ENCODE results near the gene C10orf143. TPM values are rescaled to one million over a fixed set of nuclear protein-coding genes. Genes with fewer than 3 reads are reported as not detected.

C10orf143 gene
- total RNA-seq, 1 experiment from 2014 or later, result 1.6 TPM

DNA sequence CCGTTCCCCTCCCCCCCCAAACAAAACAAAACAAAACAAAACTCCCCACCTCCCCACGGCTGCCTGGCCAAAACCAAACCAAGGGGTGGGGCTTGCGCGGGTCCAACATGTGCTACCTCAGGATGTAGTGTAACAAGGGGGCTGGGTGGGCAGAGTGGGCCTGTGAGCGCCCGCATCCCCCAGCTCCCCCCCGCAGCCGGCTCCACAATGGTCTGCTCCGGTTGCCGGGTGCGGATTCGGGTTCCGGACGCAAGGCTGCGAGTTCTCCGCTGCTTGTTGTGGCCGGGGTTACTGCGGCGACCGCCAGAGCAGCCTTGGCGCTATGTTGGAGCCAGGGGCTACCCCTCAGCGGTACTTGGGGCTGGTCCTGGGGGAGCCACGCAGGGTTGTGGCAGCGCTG lies 4.9 kb downstream of the C10orf143 start (continued):
- TF ChIP-seq, protein P1, sequence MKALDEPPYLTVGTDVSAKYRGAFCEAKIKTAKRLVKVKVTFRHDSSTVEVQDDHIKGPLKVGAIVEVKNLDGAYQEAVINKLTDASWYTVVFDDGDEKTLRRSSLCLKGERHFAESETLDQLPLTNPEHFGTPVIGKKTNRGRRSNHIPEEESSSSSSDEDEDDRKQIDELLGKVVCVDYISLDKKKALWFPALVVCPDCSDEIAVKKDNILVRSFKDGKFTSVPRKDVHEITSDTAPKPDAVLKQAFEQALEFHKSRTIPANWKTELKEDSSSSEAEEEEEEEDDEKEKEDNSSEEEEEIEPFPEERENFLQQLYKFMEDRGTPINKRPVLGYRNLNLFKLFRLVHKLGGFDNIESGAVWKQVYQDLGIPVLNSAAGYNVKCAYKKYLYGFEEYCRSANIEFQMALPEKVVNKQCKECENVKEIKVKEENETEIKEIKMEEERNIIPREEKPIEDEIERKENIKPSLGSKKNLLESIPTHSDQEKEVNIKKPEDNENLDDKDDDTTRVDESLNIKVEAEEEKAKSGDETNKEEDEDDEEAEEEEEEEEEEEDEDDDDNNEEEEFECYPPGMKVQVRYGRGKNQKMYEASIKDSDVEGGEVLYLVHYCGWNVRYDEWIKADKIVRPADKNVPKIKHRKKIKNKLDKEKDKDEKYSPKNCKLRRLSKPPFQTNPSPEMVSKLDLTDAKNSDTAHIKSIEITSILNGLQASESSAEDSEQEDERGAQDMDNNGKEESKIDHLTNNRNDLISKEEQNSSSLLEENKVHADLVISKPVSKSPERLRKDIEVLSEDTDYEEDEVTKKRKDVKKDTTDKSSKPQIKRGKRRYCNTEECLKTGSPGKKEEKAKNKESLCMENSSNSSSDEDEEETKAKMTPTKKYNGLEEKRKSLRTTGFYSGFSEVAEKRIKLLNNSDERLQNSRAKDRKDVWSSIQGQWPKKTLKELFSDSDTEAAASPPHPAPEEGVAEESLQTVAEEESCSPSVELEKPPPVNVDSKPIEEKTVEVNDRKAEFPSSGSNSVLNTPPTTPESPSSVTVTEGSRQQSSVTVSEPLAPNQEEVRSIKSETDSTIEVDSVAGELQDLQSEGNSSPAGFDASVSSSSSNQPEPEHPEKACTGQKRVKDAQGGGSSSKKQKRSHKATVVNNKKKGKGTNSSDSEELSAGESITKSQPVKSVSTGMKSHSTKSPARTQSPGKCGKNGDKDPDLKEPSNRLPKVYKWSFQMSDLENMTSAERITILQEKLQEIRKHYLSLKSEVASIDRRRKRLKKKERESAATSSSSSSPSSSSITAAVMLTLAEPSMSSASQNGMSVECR (CRISPR knock-in tag; IDR thresholded peaks at IDR 0.05; ENCODE audit: borderline replicate concordance), result no peak
- 0 out of 2 replicates have a peak, but pooled peaks have one; percentile 39 for TF ChIP-seq ETV6 (CRISPR knock-in tag; IDR thresholded peaks at IDR 0.05)
- peak; percentile 92; the same call in 1 of the 2 replicates for TF ChIP-seq FOXP1 (CRISPR knock-in tag; IDR thresholded peaks at IDR 0.05; ENCODE audit: borderline replicate concordance)
- TF ChIP-seq, protein P2, sequence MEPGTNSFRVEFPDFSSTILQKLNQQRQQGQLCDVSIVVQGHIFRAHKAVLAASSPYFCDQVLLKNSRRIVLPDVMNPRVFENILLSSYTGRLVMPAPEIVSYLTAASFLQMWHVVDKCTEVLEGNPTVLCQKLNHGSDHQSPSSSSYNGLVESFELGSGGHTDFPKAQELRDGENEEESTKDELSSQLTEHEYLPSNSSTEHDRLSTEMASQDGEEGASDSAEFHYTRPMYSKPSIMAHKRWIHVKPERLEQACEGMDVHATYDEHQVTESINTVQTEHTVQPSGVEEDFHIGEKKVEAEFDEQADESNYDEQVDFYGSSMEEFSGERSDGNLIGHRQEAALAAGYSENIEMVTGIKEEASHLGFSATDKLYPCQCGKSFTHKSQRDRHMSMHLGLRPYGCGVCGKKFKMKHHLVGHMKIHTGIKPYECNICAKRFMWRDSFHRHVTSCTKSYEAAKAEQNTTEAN (CRISPR knock-in tag; IDR thresholded peaks at IDR 0.05), result no peak
- no peak for TF ChIP-seq NFATC4 (CRISPR knock-in tag; IDR thresholded peaks at IDR 0.05)
- TF ChIP-seq, protein P3, sequence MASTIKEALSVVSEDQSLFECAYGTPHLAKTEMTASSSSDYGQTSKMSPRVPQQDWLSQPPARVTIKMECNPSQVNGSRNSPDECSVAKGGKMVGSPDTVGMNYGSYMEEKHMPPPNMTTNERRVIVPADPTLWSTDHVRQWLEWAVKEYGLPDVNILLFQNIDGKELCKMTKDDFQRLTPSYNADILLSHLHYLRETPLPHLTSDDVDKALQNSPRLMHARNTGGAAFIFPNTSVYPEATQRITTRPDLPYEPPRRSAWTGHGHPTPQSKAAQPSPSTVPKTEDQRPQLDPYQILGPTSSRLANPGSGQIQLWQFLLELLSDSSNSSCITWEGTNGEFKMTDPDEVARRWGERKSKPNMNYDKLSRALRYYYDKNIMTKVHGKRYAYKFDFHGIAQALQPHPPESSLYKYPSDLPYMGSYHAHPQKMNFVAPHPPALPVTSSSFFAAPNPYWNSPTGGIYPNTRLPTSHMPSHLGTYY (CRISPR knock-in tag; IDR thresholded peaks at IDR 0.05), result no peak
- TF ChIP-seq CREM (CRISPR knock-in tag; IDR thresholded peaks at IDR 0.05), result no peak
- TF ChIP-seq ZNF512 (CRISPR knock-in tag; IDR thresholded peaks at IDR 0.05; ENCODE audit: borderline replicate concordance), result 0 out of 2 replicates have a peak, but pooled peaks have one; percentile 10

DNA sequence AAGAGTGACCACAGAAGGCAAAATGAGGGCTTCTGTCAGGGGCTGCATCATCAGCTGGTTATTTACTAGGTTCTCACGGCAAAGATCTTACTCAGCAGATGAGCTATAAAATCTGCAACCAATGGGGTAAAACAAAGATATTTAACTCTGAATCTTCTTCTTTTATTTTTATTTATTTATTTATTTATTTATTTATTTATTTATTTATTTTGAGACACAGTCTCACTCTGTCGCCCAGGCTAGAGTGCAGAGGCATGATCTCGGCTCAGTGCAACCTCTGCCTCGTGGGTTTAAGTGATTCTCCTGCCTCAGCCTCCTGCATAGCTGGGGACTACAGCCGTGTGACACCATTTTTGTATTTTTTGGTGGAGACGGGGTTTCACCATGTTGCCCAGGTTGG lies 11.3 kb downstream of the C10orf143 start:
- H3K4me3 Mint-ChIP-seq, result no peak overlapping the region
- H3K9me3 Mint-ChIP-seq, result peaks cover 28% of the 10 kb centered on the region
- DNase-seq (ENCODE audit: low spot score) (no peak), ATAC-seq (no peak)
- ChIA-PET CTCF (interaction anchor here (0.8 to 2.1 kb wide), 3 partner anchors 11 to 59 kb away, joined by 3 to 8 read pairs (median 6); partner anchors contain the start of gene C10orf143), POLR2A (no interaction called here)
- no peaks in the 10 kb centered on the region for H3K27me3 Mint-ChIP-seq (ENCODE audit: low read depth)
- H3K4me1 Mint-ChIP-seq, result no peaks in the 10 kb centered on the region
- H3K27ac Mint-ChIP-seq, result no peak overlapping the region
- H3K36me3 Mint-ChIP-seq, result peaks cover 12% of the 10 kb centered on the region
- TF ChIP-seq CDX4 (CRISPR knock-in tag; IDR thresholded peaks at IDR 0.05; ENCODE audit: borderline replicate concordance) (no peak), ZNF416 (CRISPR knock-in tag; IDR thresholded peaks at IDR 0.05) (no peak), ZBTB21 (CRISPR knock-in tag; IDR thresholded peaks at IDR 0.05; ENCODE audit: borderline replicate concordance) (no peak), TEAD4 (CRISPR knock-in tag; IDR thresholded peaks at IDR 0.05) (no peak), ZNF423 (CRISPR knock-in tag; IDR thresholded peaks at IDR 0.05) (no peak), ZNF317 (CRISPR knock-in tag; IDR thresholded peaks at IDR 0.05; ENCODE audit: borderline replicate concordance, low read depth) (no peak), CTCF (IDR thresholded peaks at IDR 0.05) (no peak)
- TF ChIP-seq, protein P4, sequence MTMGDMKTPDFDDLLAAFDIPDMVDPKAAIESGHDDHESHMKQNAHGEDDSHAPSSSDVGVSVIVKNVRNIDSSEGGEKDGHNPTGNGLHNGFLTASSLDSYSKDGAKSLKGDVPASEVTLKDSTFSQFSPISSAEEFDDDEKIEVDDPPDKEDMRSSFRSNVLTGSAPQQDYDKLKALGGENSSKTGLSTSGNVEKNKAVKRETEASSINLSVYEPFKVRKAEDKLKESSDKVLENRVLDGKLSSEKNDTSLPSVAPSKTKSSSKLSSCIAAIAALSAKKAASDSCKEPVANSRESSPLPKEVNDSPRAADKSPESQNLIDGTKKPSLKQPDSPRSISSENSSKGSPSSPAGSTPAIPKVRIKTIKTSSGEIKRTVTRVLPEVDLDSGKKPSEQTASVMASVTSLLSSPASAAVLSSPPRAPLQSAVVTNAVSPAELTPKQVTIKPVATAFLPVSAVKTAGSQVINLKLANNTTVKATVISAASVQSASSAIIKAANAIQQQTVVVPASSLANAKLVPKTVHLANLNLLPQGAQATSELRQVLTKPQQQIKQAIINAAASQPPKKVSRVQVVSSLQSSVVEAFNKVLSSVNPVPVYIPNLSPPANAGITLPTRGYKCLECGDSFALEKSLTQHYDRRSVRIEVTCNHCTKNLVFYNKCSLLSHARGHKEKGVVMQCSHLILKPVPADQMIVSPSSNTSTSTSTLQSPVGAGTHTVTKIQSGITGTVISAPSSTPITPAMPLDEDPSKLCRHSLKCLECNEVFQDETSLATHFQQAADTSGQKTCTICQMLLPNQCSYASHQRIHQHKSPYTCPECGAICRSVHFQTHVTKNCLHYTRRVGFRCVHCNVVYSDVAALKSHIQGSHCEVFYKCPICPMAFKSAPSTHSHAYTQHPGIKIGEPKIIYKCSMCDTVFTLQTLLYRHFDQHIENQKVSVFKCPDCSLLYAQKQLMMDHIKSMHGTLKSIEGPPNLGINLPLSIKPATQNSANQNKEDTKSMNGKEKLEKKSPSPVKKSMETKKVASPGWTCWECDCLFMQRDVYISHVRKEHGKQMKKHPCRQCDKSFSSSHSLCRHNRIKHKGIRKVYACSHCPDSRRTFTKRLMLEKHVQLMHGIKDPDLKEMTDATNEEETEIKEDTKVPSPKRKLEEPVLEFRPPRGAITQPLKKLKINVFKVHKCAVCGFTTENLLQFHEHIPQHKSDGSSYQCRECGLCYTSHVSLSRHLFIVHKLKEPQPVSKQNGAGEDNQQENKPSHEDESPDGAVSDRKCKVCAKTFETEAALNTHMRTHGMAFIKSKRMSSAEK (CRISPR knock-in tag; IDR thresholded peaks at IDR 0.05; ENCODE audit: borderline replicate concordance), result no peak
- TF ChIP-seq, protein P5, sequence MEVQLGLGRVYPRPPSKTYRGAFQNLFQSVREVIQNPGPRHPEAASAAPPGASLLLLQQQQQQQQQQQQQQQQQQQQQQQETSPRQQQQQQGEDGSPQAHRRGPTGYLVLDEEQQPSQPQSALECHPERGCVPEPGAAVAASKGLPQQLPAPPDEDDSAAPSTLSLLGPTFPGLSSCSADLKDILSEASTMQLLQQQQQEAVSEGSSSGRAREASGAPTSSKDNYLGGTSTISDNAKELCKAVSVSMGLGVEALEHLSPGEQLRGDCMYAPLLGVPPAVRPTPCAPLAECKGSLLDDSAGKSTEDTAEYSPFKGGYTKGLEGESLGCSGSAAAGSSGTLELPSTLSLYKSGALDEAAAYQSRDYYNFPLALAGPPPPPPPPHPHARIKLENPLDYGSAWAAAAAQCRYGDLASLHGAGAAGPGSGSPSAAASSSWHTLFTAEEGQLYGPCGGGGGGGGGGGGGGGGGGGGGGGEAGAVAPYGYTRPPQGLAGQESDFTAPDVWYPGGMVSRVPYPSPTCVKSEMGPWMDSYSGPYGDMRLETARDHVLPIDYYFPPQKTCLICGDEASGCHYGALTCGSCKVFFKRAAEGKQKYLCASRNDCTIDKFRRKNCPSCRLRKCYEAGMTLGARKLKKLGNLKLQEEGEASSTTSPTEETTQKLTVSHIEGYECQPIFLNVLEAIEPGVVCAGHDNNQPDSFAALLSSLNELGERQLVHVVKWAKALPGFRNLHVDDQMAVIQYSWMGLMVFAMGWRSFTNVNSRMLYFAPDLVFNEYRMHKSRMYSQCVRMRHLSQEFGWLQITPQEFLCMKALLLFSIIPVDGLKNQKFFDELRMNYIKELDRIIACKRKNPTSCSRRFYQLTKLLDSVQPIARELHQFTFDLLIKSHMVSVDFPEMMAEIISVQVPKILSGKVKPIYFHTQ (CRISPR knock-in tag; IDR thresholded peaks at IDR 0.05), result no peak

Data from WTC11 (cell line).